Epithelial cell of esophagus (primary cell): ENCODE results near the gene MYH11.
"Not testable (repeated sequence)": the region's sequence is repeated elsewhere in the genome, so short reads cannot be mapped to it uniquely, and the experiment has no call there.

Source experiments
- DNase-seq: peaks from one replicate; pipeline ENCODE4 v3.0.0; 2010; ENCODE audit warnings: low read depth
- H3K4me3 ChIP-seq: 2 replicates; pipeline ENCODE4 v1.5.1; 2011; ENCODE audit warnings: mild to moderate bottlenecking, low read length, control low read depth
- CTCF ChIP-seq: IDR thresholded peaks from 2 replicates; pipeline ENCODE4 v1.5.1; 2011; ENCODE audit warnings: low read depth, mild to moderate bottlenecking, low read length, control low read depth, inconsistent platforms; ENCODE audit not compliant: insufficient read depth; ENCODE audit errors: missing control alignments

Gene MYH11

GRCh38 chr16:15854061-15854460 is 2.8 kb downstream of the MYH11 start:
- no peak overlapping the region for H3K4me3 ChIP-seq
- TF ChIP-seq CTCF, result no peak
- DNase-seq, result no peak

GRCh38 chr16:15853021-15853420 is 3.8 kb downstream of the MYH11 start:
- no peak overlapping the region for H3K4me3 ChIP-seq
- no peak for DNase-seq
- TF ChIP-seq CTCF, result no peak

- DNase-seq, H3K4me3 ChIP-seq: not testable (repeated sequence)
Observed at GRCh38 chr16:15850555-15850954, 6.3 kb downstream of the MYH11 start.

- TF ChIP-seq CTCF, result no peak
- DNase-seq, result peak; percentile 10
- H3K4me3 ChIP-seq, result no peak overlapping the region
Observed at GRCh38 chr16:15849209-15849981, 7.4 kb downstream of the MYH11 start.

- TF ChIP-seq CTCF, result no peak
- H3K4me3 ChIP-seq, result no peak overlapping the region
- DNase-seq, result no peak
Observed at GRCh38 chr16:15847611-15848175, 9.1 kb downstream of the MYH11 start.

- DNase-seq, result no peak
- H3K4me3 ChIP-seq, result no peak overlapping the region
- TF ChIP-seq CTCF, result no peak
Observed at GRCh38 chr16:15846510-15846909, 10.3 kb downstream of the MYH11 start.

- no peak for TF ChIP-seq CTCF
- no peak overlapping the region for H3K4me3 ChIP-seq
- no peak for DNase-seq
Observed at GRCh38 chr16:15843635-15844279, 13.1 kb downstream of the MYH11 start.

- H3K4me3 ChIP-seq, DNase-seq: not testable (repeated sequence)
Observed at GRCh38 chr16:15839204-15839603, 17.6 kb downstream of the MYH11 start.
